Measurements from ENCODE around the gene CEBPB.
"Not testable (repeated sequence)": the region's sequence is repeated elsewhere in the genome, so short reads cannot be mapped to it uniquely, and the experiment has no call there.

The CEBPB gene

DNA sequence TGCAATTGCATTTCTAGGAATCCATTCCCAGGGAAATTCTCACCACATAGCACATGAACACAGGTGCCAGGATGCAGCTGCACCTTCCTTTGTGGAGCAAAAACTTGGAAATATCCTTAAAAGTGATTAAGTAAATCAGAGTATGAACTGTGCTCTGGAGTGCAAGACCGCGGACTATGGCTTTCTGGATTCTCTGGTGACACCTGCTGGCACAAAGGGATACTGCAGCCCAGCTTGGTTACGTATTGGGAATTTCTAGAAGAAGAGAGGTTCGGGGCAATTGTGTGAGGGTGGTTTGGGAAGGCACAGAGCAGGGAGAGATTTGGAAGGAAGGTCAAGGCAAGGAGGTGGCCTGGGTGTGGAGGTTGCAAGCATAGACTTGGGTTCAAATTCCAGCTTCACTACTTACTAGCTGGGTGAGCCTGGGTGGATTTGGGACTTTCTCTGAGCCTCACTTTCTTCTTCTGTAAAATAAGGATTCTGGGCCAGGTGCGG, 21.3 kb upstream of the CEBPB start:
- H3K4me3 ChIP-seq (ENCODE audit: low read depth, low read length), result no peak overlapping the region

DNA sequence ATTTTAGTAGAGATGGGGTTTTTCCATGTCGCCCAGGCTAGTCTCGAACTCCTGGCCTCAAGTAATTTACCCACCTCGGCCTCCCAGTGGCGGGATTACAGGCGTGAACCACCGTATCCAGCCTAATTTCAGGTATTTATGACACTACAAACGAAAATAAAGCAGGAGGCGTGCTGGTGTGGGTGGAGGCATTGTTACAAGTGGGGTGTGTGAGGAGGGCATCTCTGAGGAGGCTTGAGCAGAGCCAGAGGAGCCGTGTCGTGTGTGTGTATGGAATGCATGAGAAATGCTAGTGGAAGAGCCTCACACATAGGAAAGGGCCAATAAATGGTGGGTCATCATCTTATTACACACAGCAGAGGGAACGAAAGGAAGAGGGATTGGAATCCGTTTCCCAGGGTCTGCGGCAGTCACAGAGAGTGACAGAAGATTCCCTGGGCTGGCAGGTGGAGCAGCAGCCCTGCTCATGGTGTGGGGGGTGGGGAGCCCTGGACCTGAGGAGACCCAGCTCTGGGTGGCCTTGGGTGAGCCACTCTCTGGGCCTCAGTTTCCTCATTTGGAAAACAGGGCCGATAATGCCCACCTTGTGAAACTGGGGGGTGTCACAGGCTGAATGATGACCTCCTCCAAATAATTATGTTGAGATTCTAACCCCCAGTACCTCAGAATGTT, 19.9 kb upstream of the CEBPB start:
- H3K4me3 ChIP-seq (ENCODE audit: low read depth, low read length), result no peak overlapping the region

DNA sequence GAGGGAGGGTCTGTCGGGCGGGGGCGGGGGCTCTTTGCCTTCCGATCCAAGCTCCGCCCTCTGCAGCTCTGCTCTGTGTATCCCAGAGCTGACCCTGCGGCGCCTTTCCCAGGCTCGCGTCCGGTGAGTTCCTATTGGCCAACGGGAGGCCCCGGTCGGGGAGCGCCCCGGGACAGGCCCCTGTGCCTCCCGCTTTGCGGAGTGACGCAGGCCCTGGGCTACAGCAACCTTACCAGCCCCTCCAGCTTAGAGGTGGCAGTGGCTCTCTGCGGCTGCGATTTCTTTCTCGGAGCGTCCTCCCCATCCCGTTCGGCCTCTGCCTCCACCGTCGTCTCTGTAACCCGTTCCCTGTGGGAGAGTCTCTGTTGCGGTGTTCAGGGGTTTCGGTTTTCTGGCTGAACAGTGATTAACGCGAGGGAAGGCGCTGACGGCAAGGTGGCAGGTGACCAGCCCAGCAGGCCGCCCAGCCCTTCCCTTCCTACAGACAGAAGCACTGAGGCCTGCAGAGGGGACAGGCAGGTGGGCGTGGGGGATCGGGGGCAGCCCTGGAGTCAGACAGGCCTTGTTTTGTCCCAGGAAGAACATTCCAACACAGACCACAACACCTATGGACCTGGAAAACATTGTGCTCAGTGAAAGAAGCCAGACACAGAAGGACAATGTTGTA, 18.1 kb upstream of the CEBPB start:
- peak overlapping the region; percentile 50 for H3K4me3 ChIP-seq (ENCODE audit: low read depth, low read length)

DNA sequence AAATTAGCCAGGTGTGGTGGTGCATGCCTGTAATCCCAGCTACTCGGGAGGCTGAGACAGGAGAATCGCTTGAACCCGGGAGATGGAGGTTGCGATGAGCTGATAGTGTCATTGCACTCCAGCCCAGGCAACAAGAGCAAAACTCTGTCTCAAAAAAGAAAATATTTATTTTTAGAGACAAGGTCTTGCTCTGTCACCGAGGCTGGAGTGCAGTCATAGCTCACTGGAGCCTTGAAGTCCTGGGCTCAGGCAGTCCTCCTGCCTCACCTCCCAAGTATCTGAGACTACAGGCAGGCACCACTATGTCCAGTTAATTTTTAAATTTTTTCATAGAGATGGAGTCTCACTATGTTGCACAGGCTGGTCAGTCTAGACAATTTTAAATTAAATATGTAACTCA, 16.2 kb upstream of the CEBPB start:
- no peak overlapping the region for H3K4me3 ChIP-seq (ENCODE audit: low read depth, low read length)

DNA sequence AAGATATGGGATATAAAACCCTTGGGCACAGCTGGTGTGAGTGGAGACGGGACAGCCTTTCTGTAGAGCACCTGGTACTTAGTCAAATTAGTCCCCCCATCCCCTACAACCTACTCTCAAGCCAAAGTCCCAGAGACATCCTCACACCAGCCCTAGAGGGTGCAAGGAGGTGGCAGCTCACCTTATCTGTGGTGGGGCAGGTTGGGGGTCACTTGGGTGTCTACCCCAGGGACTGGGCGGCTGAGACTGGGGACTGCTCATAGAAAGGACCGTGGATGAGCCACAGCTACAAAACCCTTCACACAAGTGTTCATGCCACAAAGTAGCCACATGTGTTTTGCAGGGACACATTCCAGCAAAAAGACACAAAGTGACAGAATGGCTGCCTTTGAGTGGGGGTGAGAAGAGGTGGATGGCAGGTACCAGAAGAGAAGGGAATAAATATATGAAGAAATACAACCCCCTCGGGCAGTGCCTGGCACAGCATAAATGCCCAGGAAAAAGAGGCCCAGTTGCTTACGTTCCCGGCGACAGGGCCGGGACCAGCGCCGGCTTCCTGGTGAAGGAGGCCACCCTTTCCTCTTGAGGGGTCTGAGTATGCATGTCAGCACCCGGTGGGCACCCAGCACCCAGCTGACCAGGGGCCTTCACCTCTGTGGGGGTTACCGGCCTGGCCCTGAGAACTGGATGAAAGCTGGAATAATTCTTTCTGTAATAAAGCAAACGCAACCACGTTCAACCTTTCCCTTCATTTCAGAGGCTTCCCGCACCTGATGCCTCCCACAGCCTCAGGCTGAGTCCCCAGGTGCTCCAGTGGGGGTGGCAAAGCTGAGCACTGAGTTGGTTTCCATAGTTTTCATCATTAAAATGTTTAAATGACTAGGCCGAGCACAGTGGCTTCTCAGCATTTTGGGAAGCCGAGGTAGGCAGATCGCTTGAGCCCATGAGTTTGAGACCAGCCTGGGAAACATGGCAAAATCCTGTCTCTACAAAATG, 14.4 kb upstream of the CEBPB start:
- no peak overlapping the region for H3K4me3 ChIP-seq (ENCODE audit: low read depth, low read length)

DNA sequence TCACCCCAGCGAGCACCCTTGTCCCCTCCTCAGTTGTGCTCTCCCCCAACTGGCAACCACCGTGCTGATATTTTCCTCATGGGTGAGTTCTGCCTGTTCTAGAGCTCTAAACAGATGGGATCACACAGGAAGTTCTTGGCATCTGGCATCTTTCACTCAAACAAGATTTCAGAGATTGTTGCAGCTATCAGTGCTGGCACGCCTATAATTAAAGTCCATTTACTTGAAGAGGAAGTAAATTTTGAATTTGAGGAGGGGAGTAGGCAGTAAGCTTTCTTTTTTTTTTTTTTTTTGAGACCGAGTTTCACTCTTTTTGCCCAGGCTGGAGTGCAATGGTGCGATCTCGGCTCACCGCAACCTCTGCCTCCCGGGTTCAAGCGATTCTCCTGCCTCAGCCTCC, 12.0 kb upstream of the CEBPB start:
- H3K4me3 ChIP-seq (ENCODE audit: low read depth, low read length), result not testable (repeated sequence)

DNA sequence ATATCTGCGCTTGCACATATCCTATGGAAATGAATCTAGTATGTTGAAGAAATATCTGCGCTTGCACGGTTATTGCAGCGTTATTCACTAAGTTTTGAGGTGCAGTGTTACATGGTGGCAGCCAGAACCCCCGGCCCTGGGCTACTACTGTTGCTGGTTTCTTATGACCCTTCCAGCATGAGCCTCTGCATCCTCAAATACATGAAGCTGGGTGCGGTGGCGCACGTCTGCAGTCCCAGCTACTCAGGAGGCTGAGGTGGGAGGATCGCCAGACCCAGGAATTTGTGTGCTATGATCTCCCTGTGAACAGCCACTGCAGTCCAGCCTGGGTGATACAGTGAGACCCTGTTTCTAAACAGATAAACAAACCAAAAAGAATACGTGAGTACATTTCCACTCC, 9.3 kb upstream of the CEBPB start:
- H3K4me3 ChIP-seq (ENCODE audit: low read depth, low read length), result no peak overlapping the region

DNA sequence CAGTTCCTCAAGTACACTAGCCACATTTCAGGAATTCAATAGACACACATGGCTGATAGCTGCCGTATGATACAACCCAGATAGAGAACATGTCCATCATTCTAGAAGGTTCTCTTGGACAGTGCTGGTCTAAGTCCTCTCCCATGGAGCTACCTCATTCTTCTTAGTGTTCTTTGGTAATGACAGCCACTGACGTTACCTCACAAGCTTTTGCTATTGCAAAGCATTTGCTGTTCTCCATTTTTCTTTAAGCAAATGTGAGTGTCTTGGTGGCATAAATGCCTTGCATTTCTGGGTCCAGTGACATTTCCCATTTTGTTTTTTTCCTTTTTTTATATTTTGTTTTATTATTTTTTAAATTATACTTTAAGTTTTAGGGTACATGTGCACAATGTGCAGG, 8.3 kb upstream of the CEBPB start:
- no peak overlapping the region for H3K4me3 ChIP-seq (ENCODE audit: low read depth, low read length)

DNA sequence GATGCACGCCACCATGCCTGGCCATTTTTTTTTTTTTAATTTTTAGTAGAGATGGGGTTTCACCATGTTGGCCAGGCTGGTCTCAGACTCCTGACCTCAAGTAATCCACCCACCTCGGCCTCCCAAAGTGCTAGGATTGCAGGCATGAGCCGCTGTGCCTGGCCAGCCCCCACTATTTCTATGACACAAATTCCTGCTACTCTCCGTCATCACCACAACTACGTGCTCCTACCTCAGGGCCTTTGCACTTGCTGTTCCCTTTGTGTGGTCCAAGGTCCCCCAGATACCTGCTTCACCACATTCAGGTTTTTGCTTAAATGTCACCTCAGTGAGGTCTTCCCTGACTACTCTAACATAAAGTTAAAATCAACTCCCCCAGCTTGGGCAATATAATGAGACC, 5.2 kb upstream of the CEBPB start:
- H3K4me3 ChIP-seq (ENCODE audit: low read depth, low read length), result no peak overlapping the region

DNA sequence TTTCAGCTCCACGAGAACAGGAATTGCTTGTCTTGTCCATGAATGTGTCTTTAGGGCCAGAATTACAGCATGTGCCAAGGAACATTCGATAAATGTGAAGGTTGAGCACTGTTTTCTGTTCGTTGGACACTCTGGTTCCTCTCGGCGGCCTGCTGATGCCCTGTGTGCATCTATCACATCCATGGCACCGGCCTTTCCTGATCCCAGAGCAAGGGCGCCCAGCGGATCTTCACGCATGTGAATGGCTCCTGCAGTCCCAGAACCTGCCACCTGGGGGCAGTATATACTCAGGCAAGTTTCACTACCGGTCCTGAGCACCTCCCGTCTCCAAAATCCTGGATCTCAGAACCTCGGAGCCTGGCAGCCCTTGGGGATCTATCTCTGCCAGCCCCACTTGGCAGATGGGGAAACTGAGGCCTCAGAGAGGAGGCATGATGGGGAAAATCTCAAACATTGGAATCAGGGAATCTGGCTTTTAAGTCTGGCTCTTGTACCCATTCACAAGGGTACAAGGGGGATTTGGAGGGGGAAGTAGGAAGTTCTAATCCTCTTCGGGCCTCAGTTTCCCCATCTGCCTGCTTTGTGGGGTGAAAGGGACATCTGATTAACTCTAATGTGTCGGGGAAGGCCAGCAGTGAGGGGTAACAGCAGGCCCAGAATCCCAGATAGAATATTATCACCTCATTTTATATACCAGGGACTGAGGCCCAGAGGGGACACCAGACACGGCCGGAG, 4.3 kb upstream of the CEBPB start:
- no peak overlapping the region for H3K4me3 ChIP-seq (ENCODE audit: low read depth, low read length)

DNA sequence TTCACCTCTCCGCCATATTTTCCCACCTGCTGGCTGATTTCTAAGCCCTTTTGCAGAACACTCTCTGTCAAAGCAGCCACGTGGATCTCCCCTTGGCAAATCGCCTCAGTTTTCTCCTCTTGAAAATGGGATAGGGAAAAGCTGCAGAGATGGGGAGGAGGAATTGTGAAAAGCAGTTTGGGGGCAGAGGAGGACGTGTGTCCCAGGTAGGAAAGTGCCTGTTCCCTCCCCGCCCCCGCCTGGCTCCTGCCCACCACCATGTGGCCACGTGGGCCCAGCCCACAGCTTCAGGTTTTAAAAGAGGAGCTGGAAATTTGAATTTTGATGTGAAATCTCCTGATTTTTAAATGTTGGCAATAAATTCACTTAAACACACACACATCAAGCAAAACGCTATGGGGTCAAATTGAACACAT, 3.6 kb upstream of the CEBPB start:
- no peak overlapping the region for H3K4me3 ChIP-seq (ENCODE audit: low read depth, low read length)

DNA sequence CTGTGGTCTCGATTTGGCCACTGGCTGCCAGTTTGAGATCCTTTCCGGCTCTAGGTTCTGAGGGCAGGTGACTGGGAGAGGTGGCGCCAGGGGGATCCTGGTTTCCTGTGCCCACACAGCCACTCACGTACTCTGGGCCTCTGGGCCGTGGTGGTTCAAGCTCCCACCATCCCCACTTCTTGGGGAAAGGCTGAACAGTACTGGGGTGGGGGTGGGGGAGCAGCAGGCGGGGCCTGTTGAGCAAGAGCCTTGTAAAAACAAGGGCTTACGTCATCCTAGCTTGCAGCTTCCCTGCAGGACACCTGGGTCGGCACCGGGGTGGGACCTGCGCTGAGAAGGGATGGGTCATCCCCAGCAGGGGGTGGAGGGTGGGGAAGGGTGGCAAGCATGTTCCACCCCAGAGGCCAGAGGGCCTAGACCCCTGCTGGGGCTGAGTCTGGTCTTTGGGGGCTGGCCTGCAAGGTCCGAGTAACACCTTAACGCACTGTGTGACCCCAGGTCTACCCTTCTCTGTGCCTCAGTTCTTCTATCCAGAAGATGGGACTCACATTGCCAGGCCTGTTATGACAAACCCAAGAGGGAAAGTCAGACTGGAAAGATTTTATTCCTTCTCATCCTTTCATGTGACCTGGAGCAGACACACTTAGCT, 3.1 kb upstream of the CEBPB start:
- H3K4me3 ChIP-seq (ENCODE audit: low read depth, low read length), result no peak overlapping the region

DNA sequence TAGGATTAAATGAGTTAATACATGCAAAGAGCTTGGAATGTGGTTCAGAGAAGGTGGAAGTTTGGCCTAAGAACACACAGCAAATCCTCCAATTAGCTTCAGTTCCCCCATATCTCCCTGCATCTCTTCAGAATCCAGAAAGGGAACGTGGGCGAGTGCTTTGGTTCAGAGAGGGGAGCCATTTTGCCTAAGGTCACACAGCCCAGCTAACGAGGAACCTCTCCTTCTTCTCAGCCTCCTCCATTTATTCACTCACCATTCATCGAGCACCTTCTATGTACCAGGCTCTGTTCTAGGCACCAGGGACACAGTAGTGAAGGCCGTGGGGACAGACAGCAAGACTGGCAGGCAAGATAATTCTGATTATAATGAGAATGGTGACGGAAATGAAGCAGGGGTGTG, 2.3 kb upstream of the CEBPB start:
- no peak overlapping the region for H3K4me3 ChIP-seq (ENCODE audit: low read depth, low read length)

DNA sequence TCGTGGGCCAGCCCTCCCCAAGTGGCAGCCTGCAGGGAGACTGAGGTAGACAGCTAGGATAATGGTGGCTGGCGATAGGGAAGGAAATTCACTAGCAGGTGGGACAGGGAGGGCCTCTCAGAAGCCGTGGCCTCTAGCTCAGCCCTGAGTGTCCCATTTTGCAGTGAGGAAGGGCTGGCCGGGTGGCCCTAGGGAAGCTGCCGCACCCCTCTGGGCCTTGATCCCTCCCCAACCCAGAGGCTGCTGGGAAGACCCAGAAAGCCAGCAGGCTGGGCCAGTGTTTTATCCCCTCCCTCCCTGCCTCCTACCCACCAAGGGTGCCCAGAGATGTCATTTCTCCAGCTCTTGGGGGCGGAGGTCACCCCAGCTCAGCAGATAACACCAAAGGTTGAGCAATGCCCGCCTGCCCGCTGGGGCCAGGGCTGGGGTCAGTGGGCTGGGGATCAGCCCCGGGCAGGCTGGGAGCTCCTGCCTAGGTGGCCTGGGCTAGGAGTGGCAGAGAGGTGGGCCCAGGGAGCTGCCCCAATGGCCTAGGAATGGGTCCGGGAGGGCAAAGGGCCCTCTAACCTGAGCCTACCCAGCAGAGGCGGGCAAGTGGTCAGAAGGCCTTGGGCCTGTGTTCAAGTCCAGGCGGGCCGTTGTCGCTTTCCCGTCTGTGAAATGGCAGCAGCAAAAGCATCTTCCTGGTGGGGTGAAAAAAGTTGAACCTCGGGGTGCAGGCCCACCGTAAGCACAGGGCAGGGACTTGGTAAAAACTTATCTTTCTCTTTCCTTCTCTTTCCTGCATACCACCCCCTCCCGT, 1.6 kb upstream of the CEBPB start:
- H3K4me3 ChIP-seq (ENCODE audit: low read depth, low read length), result no peak overlapping the region

DNA sequence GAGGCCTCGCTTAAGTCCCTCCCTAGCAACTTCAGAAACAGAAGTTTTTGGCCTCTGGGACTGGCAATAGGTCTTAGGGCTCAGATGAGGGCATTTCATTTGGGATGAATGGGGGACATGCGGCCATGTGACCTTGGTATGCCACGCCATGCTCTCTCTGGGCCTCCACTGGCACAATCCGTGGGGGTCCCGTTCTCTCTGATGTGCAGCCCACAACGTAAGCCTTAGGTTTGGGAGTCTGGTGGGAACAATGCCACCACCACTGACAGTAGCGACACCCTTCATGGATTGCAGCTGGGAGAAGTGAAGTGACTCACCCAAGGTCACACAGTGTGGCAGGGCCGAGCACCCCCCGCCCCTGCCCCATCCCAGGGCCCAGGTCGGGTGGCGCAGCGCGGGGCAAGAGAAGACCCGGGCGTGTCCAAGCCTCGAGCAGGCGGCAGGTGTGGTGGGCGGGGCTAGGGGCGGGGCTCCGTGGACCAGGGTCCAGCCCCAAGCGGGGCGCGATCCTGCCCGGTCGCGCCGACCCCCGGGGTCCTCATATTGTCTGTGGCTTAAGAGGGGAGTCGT, 864 bp upstream of the CEBPB start:
- H3K4me3 ChIP-seq (ENCODE audit: low read depth, low read length), result peak overlapping the region; percentile 28

DNA sequence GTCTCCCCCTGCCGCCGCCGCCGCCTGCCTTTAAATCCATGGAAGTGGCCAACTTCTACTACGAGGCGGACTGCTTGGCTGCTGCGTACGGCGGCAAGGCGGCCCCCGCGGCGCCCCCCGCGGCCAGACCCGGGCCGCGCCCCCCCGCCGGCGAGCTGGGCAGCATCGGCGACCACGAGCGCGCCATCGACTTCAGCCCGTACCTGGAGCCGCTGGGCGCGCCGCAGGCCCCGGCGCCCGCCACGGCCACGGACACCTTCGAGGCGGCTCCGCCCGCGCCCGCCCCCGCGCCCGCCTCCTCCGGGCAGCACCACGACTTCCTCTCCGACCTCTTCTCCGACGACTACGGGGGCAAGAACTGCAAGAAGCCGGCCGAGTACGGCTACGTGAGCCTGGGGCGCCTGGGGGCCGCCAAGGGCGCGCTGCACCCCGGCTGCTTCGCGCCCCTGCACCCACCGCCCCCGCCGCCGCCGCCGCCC, 474 bp downstream of the CEBPB start:
- H3K4me3 ChIP-seq (ENCODE audit: low read depth, low read length), result peak overlapping the region; percentile 97

DNA sequence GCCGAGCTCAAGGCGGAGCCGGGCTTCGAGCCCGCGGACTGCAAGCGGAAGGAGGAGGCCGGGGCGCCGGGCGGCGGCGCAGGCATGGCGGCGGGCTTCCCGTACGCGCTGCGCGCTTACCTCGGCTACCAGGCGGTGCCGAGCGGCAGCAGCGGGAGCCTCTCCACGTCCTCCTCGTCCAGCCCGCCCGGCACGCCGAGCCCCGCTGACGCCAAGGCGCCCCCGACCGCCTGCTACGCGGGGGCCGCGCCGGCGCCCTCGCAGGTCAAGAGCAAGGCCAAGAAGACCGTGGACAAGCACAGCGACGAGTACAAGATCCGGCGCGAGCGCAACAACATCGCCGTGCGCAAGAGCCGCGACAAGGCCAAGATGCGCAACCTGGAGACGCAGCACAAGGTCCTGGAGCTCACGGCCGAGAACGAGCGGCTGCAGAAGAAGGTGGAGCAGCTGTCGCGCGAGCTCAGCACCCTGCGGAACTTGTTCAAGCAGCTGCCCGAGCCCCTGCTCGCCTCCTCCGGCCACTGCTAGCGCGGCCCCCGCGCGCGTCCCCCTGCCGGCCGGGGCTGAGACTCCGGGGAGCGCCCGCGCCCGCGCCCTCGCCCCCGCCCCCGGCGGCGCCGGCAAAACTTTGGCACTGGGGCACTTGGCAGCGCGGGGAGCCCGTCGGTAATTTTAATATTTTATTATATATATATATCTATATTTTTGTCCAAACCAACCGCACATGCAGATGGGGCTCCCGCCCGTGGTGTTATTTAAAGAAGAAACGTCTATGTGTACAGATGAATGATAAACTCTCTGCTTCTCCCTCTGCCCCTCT, 1.1 kb downstream of the CEBPB start:
- peak overlapping the region; percentile 97 for H3K4me3 ChIP-seq (ENCODE audit: low read depth, low read length)
